PC-9 (cell line): ENCODE measurements around the gene CCR5AS.
"Not testable (repeated sequence)": the region's sequence is repeated elsewhere in the genome, so short reads cannot be mapped to it uniquely, and the experiment has no call there.

ENCODE experiments used
- BruUV-seq: library from RNA; stranded (reverse); fragments of 400-500 nt; replicated peaks from 2 replicates; lab custom pipeline; 2021; lab: Mats Ljungman, UMichigan
- CTCF ChIA-PET: fragments of 300-600 bp; sonication (Branson Sonifier 250); formaldehyde crosslinking; loops from one replicate; lab custom pipeline; 2022; ENCODE audit warnings: antibody characterized with exemption; lab: Charles Lee
- POLR2A ChIA-PET: fragments of 300-600 bp; sonication (Branson Sonifier 250); formaldehyde crosslinking; loops from one replicate; lab custom pipeline; 2022; ENCODE audit warnings: antibody characterized with exemption; ENCODE audit not compliant: unreplicated experiment; lab: Charles Lee
- DNase-seq, 2 experiments: peaks; one replicate each; pipeline versions ENCODE4 v3.0.0 to v3.0.0-alpha.2; 2015 to 2022; ENCODE audit warnings: mixed read lengths in 1 of 2
- H2AFZ ChIP-seq: fragments of 200-600 bp; sonication (generic); 2 replicates; pipeline ENCODE4 v1.8.1; 2017; ENCODE audit warnings: antibody characterized with exemption
- H3F3A ChIP-seq: fragments of 200-600 bp; sonication (generic); 2 replicates; pipeline ENCODE4 v1.8.1; 2017; ENCODE audit warnings: antibody characterized with exemption, mild to moderate bottlenecking, low read depth; ENCODE audit not compliant: insufficient read depth
- H3K27ac ChIP-seq: fragments of 200-600 bp; sonication (generic); 2 replicates; pipeline ENCODE4 v1.6.1; 2016; ENCODE audit warnings: mixed run types
- H3K27me3 ChIP-seq: fragments of 200-600 bp; sonication (generic); 2 replicates; pipeline ENCODE4 v1.6.1; 2016; ENCODE audit warnings: low read depth, mixed run types; ENCODE audit not compliant: insufficient read depth
- H3K36me3 ChIP-seq: fragments of 200-600 bp; sonication (generic); 2 replicates; pipeline ENCODE4 v1.6.1; 2016; ENCODE audit warnings: low read depth, mixed run types
- H3K4me1 ChIP-seq: fragments of 200-600 bp; sonication (generic); replicated peaks from 2 replicates; pipeline ENCODE4 v1.6.1; 2016; ENCODE audit warnings: mixed run types; ENCODE audit not compliant: insufficient read depth
- H3K4me2 ChIP-seq: fragments of 200-600 bp; sonication (generic); 2 replicates; pipeline ENCODE4 v1.6.1; 2017; ENCODE audit warnings: mixed run types
- H3K4me3 ChIP-seq: fragments of 200-600 bp; sonication (generic); 2 replicates; pipeline ENCODE4 v1.6.1; 2016; ENCODE audit warnings: mixed run types
- H3K79me2 ChIP-seq: fragments of 200-600 bp; sonication (generic); 2 replicates; pipeline ENCODE4 v1.6.1; 2017; ENCODE audit warnings: low read depth, mixed run types
- H3K9me2 ChIP-seq: fragments of 200-600 bp; sonication (generic); 2 replicates; pipeline ENCODE4 v1.8.1; 2017; ENCODE audit warnings: mild to moderate bottlenecking; ENCODE audit not compliant: insufficient read depth
- H3K9me3 ChIP-seq: fragments of 200-600 bp; sonication (generic); 2 replicates; pipeline ENCODE4 v1.8.1; 2016; ENCODE audit warnings: low read depth; ENCODE audit not compliant: insufficient read depth
- H4K20me1 ChIP-seq: fragments of 200-600 bp; sonication (generic); 2 replicates; pipeline ENCODE4 v1.8.1; 2017; ENCODE audit not compliant: insufficient read depth
- EZH2 ChIP-seq: fragments of 200-600 bp; sonication (generic); IDR thresholded peaks from 2 replicates; pipeline ENCODE4 v1.8.0; 2017; ENCODE audit warnings: antibody characterized with exemption, low read depth
- intact Hi-C: fragments of 100-400 bp; cut with micrococcal nuclease; formaldehyde crosslinking; loops from one replicate; pipeline ENCODE4 v1.10.0; 2022; ENCODE audit not compliant: unreplicated experiment
- TF ChIP-seq, protein P1 (sequence below): fragments of 200-600 bp; sonication (generic); conservative IDR thresholded peaks from 2 replicates; pipeline ENCODE4 v1.6.1; 2017; ENCODE audit warnings: mixed run types, antibody characterized with exemption, mild to moderate bottlenecking, moderate library complexity

Gene CCR5AS

DNA sequence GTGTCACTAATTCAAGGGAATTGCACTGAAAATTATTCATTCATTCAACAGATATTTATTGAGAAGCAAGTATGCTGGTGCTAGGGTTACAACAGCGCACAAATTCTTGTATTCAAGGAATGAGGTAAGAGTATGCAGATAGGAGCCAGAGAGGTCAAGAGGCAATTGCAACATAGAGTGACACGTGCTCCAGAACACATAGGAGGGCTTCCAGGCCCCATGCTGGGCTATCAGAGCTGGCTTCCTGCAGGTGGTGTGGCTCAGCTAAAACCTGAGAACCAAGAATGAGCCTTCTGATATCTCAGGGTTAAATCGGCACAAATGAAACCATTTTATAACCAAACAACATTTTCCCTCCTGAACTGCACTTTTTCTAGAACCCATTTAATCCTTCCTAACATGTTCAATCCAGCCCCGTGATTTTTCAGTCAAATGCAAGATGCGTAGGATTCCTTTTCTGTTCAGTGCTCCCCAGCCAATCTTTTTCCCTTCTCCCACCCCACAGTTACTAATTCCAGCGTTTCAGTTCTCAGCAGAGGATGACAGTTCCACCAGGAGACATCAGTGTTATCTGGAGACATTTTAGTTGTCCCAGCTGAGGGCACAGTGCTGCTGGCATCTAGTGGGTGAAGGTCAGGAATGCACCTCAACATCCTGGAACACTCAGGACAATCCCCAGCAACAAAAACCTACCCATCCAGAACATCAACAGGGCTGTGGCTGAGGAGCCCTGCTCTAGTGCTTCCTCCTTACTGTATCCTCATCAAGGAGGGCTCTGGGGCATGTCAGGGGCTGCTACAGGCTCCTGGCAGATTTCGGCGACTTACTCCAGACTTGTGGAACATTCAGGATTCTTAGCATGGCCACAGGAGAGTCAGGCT, 13.1 kb downstream of the CCR5AS start:
- ChIA-PET POLR2A (no interaction called here), CTCF (no interaction called here)
- TF ChIP-seq EZH2: no peak
- TF ChIP-seq, protein P1, sequence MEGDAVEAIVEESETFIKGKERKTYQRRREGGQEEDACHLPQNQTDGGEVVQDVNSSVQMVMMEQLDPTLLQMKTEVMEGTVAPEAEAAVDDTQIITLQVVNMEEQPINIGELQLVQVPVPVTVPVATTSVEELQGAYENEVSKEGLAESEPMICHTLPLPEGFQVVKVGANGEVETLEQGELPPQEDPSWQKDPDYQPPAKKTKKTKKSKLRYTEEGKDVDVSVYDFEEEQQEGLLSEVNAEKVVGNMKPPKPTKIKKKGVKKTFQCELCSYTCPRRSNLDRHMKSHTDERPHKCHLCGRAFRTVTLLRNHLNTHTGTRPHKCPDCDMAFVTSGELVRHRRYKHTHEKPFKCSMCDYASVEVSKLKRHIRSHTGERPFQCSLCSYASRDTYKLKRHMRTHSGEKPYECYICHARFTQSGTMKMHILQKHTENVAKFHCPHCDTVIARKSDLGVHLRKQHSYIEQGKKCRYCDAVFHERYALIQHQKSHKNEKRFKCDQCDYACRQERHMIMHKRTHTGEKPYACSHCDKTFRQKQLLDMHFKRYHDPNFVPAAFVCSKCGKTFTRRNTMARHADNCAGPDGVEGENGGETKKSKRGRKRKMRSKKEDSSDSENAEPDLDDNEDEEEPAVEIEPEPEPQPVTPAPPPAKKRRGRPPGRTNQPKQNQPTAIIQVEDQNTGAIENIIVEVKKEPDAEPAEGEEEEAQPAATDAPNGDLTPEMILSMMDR: no peak
- Histone ChIP-seq H3K4me1 (peaks cover 77% of the 10 kb centered on the region), H4K20me1 (no peaks in the 10 kb centered on the region), H3K9me3 (no peaks in the 10 kb centered on the region), H3K36me3 (peaks cover 13% of the 10 kb centered on the region), H3K27ac (peak overlapping the region; percentile 95), H3K27me3 (no peaks in the 10 kb centered on the region), H3K79me2 (peaks cover 48% of the 10 kb centered on the region), H3K4me3 (no peak overlapping the region), H3K9me2 (no peaks in the 10 kb centered on the region), H3K4me2 (peak overlapping the region; percentile 71), H2AFZ (no peak overlapping the region), H3F3A (peaks cover 57% of the 10 kb centered on the region)
- peak in 1 of 2 experiments; percentile 91 for DNase-seq
- intact Hi-C loops: no loop called here
- BruUV-seq: no TSS peak

DNA sequence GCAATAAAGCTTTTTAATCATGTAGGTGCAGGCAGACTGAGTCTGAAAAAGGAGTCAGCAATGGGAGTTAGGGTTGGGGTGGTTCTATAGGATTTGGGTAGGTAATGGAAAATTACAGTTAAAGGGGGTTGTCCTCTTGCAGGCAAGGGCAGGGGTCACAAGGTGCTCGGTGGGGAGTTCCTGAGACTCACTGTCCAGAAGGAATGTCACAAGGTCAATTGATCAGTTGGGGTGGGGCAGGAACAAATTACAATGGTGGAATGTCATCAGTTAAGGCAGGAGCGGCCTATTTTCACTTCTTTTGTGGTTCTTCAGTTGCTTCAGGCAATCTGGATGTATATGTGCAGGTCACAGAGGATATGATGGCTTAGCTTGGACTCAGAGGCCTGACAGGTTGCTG, 13.9 kb downstream of the CCR5AS start:
- POLR2A ChIA-PET: no interaction called here
- peak overlapping the region; percentile 95 for H3K27ac ChIP-seq
- H3K79me2 ChIP-seq: peaks cover 53% of the 10 kb centered on the region
- no peak overlapping the region for H2AFZ ChIP-seq
- no peaks in the 10 kb centered on the region for H3K9me2 ChIP-seq
- BruUV-seq: no TSS peak
- H3K4me3 ChIP-seq: peak overlapping the region; percentile 62
- peaks cover 21% of the 10 kb centered on the region for H3K36me3 ChIP-seq
- peak overlapping the region; percentile 95 for H3K4me2 ChIP-seq
- H4K20me1 ChIP-seq: no peaks in the 10 kb centered on the region
- H3K27me3 ChIP-seq: no peaks in the 10 kb centered on the region
- no peak for TF ChIP-seq EZH2
- TF ChIP-seq, protein P1: no peak
- peaks cover 65% of the 10 kb centered on the region for H3F3A ChIP-seq
- intact Hi-C loops: no loop called here
- CTCF ChIA-PET: no interaction called here
- peaks cover 85% of the 10 kb centered on the region for H3K4me1 ChIP-seq
- peak in 1 of 2 experiments; percentile 83 for DNase-seq
- H3K9me3 ChIP-seq: no peaks in the 10 kb centered on the region; the same call in 1 of the 2 replicates

DNA sequence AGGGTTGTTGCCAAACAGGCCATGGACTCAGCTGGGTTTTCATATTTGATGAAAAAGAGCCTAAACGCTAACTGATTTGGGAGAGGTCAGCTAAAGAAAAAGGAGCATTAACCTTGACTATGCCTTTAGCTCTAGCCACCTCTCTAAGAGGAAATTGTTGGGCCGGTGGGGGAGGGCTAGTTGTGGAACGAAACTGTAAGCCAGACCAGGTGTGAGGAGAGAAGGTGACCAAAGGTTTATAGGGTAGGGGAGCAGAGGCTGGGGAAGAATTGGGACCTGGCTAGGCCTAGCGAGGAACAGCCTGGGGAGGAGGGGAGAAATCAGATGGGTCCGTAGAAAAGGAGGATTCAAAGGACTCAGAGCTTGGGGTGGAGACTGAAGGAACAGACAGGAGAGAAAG, 15.3 kb downstream of the CCR5AS start:
- H3K27ac ChIP-seq: peak overlapping the region; percentile 95
- CTCF ChIA-PET, H3K9me3 ChIP-seq, BruUV-seq, H4K20me1 ChIP-seq, intact Hi-C loops, H2AFZ ChIP-seq, H3K9me2 ChIP-seq, DNase-seq, H3K27me3 ChIP-seq, POLR2A ChIA-PET: not testable (repeated sequence)
- peak overlapping the region; percentile 62 for H3K4me3 ChIP-seq
- peaks cover 26% of the 10 kb centered on the region for H3K36me3 ChIP-seq
- H3K79me2 ChIP-seq: peaks cover 51% of the 10 kb centered on the region
- peaks cover 73% of the 10 kb centered on the region for H3F3A ChIP-seq
- H3K4me1 ChIP-seq: peaks cover 94% of the 10 kb centered on the region
- peak overlapping the region; percentile 95 for H3K4me2 ChIP-seq
